ENCODE data around the gene LDLRAD4. TPM values are rescaled to one million over a fixed set of nuclear protein-coding genes. Genes with fewer than 3 reads are reported as not detected.

Gene LDLRAD4
- total RNA-seq, 2 donors from 2014 or later = 11.7 to 17.0 TPM

DNA sequence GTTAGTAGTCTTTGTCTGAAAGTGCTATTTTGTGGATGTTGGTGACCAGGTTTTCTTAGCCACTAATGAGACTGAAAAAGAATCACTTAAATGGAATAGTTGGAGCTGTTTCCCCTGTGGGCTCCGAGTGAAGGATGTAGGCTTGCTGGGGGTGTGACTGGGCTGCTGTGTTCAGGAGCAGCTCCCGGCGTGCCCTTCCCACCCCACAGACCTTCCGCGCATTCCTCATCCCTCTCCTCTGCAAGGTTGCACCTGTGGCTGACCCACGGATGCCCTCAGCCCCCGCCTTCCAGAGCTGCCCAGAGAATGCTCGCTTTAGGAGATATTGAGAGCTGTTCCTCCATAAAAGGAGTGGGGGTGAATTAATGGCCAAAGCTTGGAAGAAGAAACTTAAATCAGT is 174.3 kb downstream of the LDLRAD4 start:
- TF ChIP-seq CTCF (IDR thresholded peaks at IDR 0.05) = no peak

GRCh38 chr18:13393338-13393737 is 174.8 kb downstream of the LDLRAD4 start:
- no peak for TF ChIP-seq CTCF (IDR thresholded peaks at IDR 0.05)
- Histone ChIP-seq H3K27ac (no peak overlapping the region), H3K4me3 (no peak overlapping the region), H3K9me3 (no peaks in the 10 kb centered on the region), H3K36me3 (no peaks in the 10 kb centered on the region), H3K4me1 (no peaks in the 10 kb centered on the region), H3K9ac (ENCODE audit: low read depth in 2 of 2, low read length in 2 of 2) (no peak overlapping the region), H3K27me3 (no peaks in the 10 kb centered on the region)
- DNase-seq = no peak
- intact Hi-C loops (cut with DNase I) = no loop called here

More for the DNA sequence above, 174.3 kb downstream of the LDLRAD4 start:
- no peaks in the 10 kb centered on the region for H3K27me3 ChIP-seq
- H3K4me3 ChIP-seq = no peak overlapping the region
- intact Hi-C loops (cut with DNase I) = no loop called here
- H3K9ac ChIP-seq (ENCODE audit: low read depth in 2 of 2, low read length in 2 of 2) = no peak overlapping the region
- H3K36me3 ChIP-seq = no peaks in the 10 kb centered on the region
- no peaks in the 10 kb centered on the region for H3K9me3 ChIP-seq
- H3K4me1 ChIP-seq = no peaks in the 10 kb centered on the region
- no peak for DNase-seq
- no peak overlapping the region for H3K27ac ChIP-seq

- Histone ChIP-seq H3K4me3 (no peak overlapping the region), H3K27me3 (no peaks in the 10 kb centered on the region), H3K27ac (no peak overlapping the region), H3K9ac (ENCODE audit: low read depth in 2 of 2, low read length in 2 of 2) (no peak overlapping the region), H3K9me3 (no peaks in the 10 kb centered on the region), H3K36me3 (no peaks in the 10 kb centered on the region), H3K4me1 (no peaks in the 10 kb centered on the region)
- intact Hi-C loops (cut with DNase I) = no loop called here
- TF ChIP-seq CTCF (IDR thresholded peaks at IDR 0.05) = no peak
- DNase-seq = no peak
Observed at GRCh38 chr18:13394801-13395200, 176.2 kb downstream of the LDLRAD4 start.

DNA sequence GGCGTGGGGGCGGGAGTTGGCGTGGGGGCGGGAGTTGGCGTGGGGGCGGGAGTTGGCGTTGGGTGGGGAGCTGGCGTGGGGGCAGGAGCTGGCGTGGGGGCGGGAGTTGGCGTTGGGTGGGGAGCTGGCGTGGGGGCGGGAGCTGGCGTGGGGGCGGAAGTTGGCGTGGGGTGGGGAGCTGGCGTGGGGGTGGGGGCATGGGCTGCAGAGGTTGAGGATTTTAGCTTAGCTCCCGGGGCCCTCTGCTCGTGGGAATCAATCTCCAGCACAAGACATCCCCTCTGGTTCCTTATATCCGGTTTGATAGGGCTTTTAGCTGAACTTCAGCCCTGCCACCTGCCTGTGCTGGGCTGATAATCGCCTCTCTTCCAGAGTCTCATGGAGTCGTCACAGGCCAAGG is 177.0 kb downstream of the LDLRAD4 start:
- intact Hi-C loops (cut with DNase I) = no loop called here
- no peak for DNase-seq
- no peak for TF ChIP-seq CTCF (IDR thresholded peaks at IDR 0.05)
- Histone ChIP-seq H3K36me3 (no peaks in the 10 kb centered on the region), H3K27me3 (no peaks in the 10 kb centered on the region), H3K9me3 (no peaks in the 10 kb centered on the region), H3K9ac (ENCODE audit: low read depth in 2 of 2, low read length in 2 of 2) (no peak overlapping the region), H3K27ac (no peak overlapping the region), H3K4me3 (no peak overlapping the region), H3K4me1 (no peaks in the 10 kb centered on the region)

- Histone ChIP-seq H3K36me3 (no peaks in the 10 kb centered on the region), H3K4me3 (no peak overlapping the region), H3K27me3 (no peaks in the 10 kb centered on the region), H3K4me1 (no peaks in the 10 kb centered on the region), H3K9ac (ENCODE audit: low read depth in 2 of 2, low read length in 2 of 2) (no peak overlapping the region), H3K9me3 (no peaks in the 10 kb centered on the region), H3K27ac (no peak overlapping the region)
- no peak for TF ChIP-seq CTCF (IDR thresholded peaks at IDR 0.05)
- no peak for DNase-seq
- intact Hi-C loops (cut with DNase I) = no loop called here
Observed at GRCh38 chr18:13397504-13398163, 179.1 kb downstream of the LDLRAD4 start.
